SK-N-SH (cell line): ENCODE measurements around the gene KCTD15. TPM values are rescaled to one million over a fixed set of nuclear protein-coding genes. Genes with fewer than 3 reads are reported as not detected.
A peak's percentile ranks its signal among the peaks of the same experiment; 100 is the strongest.

ENCODE experiments used
- CTCF ChIA-PET: fragments of 300-600, 350-600 bp; formaldehyde crosslinking; extraction: SDS; loops from one replicate; lab custom pipeline; 2021; lab: Yijun Ruan, JAX
- POLR2A ChIA-PET: fragments of 350-600 bp; sonication (Branson Sonifier 250); formaldehyde crosslinking; extraction: SDS; loops from one replicate; lab custom pipeline; 2020; ENCODE audit warnings: antibody characterized with exemption, inconsistent platforms; lab: Yijun Ruan, JAX
- DNase-seq: peaks from one replicate; pipeline ENCODE4 v3.0.0; 2012
- H2AFZ ChIP-seq: fragments of 200-600 bp; sonication (generic); 2 replicates; pipeline ENCODE4 v1.8.1; 2016; ENCODE audit warnings: antibody characterized with exemption, mild to moderate bottlenecking, low read depth
- H3F3A ChIP-seq: fragments of 200-600 bp; sonication (generic); replicated peaks from 2 replicates; pipeline ENCODE3; 2016; ENCODE audit warnings: antibody characterized with exemption, mild to moderate bottlenecking; ENCODE audit not compliant: insufficient read depth
- H3K27ac ChIP-seq, 2 experiments: fragments of 200-500 bp in 1 of 2; fragments of 200-600 bp in 1 of 2; sonication (Bioruptor generic) in 1 of 2; sonication (generic), shearing (Covaris generic) in 1 of 2; 2 replicates each; pipeline versions ENCODE4 v1.5.1 to v1.6.1; 2014 to 2016; ENCODE audit warnings: low read depth in 2 of 2, inconsistent platforms in 1 of 2, low read length in 1 of 2, mild to moderate bottlenecking in 1 of 2, mixed read lengths in 1 of 2
- H3K27me3 ChIP-seq: fragments of 200-600 bp; sonication (generic), shearing (Covaris generic); 2 replicates; pipeline ENCODE4 v1.6.1; 2016; ENCODE audit warnings: mixed run types; ENCODE audit not compliant: insufficient read depth
- H3K36me3 ChIP-seq, 2 experiments: fragments of 200-500 bp in 1 of 2; fragments of 200-600 bp in 1 of 2; sonication (Bioruptor generic) in 1 of 2; sonication (generic) in 1 of 2; replicated peaks in 1 of 2; 2 replicates each; pipeline versions ENCODE3 to v1.5.1; 2014 to 2016; ENCODE audit warnings: low read length in 1 of 2, mild to moderate bottlenecking in 1 of 2; ENCODE audit not compliant: insufficient read depth in 2 of 2, control insufficient read depth in 1 of 2
- H3K4me1 ChIP-seq, 2 experiments: fragments of 200-500 bp in 1 of 2; fragments of 200-600 bp in 1 of 2; sonication (Bioruptor generic) in 1 of 2; sonication (generic), shearing (Covaris generic) in 1 of 2; 2 replicates each; pipeline versions ENCODE4 v1.5.1 to v1.6.1; 2014 to 2016; ENCODE audit warnings: low read depth in 1 of 2, low read length in 1 of 2, mixed run types in 1 of 2; ENCODE audit not compliant: insufficient read depth in 2 of 2, control insufficient read depth in 1 of 2
- H3K4me2 ChIP-seq: fragments of 200-600 bp; sonication (generic), shearing (Covaris generic); 2 replicates; pipeline ENCODE4 v1.6.1; 2017; ENCODE audit warnings: mixed run types
- H3K4me3 ChIP-seq, 2 experiments: fragments of 200-500 bp in 1 of 2; fragments of 200-600 bp in 1 of 2; sonication (Bioruptor generic) in 1 of 2; sonication (generic), shearing (Covaris generic) in 1 of 2; 2 replicates each; pipeline versions ENCODE4 v1.5.1 to v1.8.1; 2014 to 2016; ENCODE audit warnings: low read depth in 2 of 2, inconsistent platforms in 1 of 2, low read length in 1 of 2, mild to moderate bottlenecking in 1 of 2, mixed read lengths in 1 of 2, moderate library complexity in 1 of 2
- H3K79me2 ChIP-seq: fragments of 200-600 bp; sonication (generic); 2 replicates; pipeline ENCODE4 v1.8.1; 2017; ENCODE audit warnings: mild to moderate bottlenecking; ENCODE audit not compliant: insufficient read depth
- H3K9ac ChIP-seq: fragments of 200-600 bp; sonication (generic); 2 replicates; pipeline ENCODE4 v1.6.1; 2017; ENCODE audit warnings: mixed run types
- H3K9me2 ChIP-seq: fragments of 200-600 bp; sonication (generic); 2 replicates; pipeline ENCODE4 v1.6.1; 2017; ENCODE audit warnings: mixed run types
- H3K9me3 ChIP-seq: fragments of 200-600 bp; sonication (generic); 2 replicates; pipeline ENCODE4 v1.6.1; 2017; ENCODE audit warnings: mixed run types, mild to moderate bottlenecking, moderate library complexity
- H4K20me1 ChIP-seq: fragments of 200-600 bp; sonication (generic); 2 replicates; pipeline ENCODE4 v1.6.1; 2017; ENCODE audit warnings: mild to moderate bottlenecking, mixed run types; ENCODE audit not compliant: insufficient read depth
- CTCF ChIP-seq: fragments of 200-600 bp; sonication (generic); IDR thresholded peaks from 2 replicates; pipeline ENCODE4 v1.6.1; 2017; ENCODE audit warnings: antibody characterized with exemption, mild to moderate bottlenecking, moderate library complexity
- EZH2phosphoT487 ChIP-seq: fragments of 200-600 bp; sonication (generic); IDR thresholded peaks from 2 replicates; pipeline ENCODE4 v1.6.1; 2017; ENCODE audit warnings: low read depth, mixed run types, mild to moderate bottlenecking, antibody characterized with exemption, moderate library complexity, borderline replicate concordance
- FOSL2 ChIP-seq: IDR thresholded peaks from 2 replicates; pipeline ENCODE4 v1.4.0; 2012; ENCODE audit warnings: low read depth, mild to moderate bottlenecking, moderate library complexity, borderline replicate concordance
- MEF2A ChIP-seq: IDR thresholded peaks from 2 replicates; pipeline ENCODE4 v1.4.0; 2012; ENCODE audit warnings: low read depth, borderline replicate concordance
- MXI1 ChIP-seq: IDR thresholded peaks from 2 replicates; pipeline ENCODE4 v1.6.1; 2012; ENCODE audit warnings: mild to moderate bottlenecking, low read depth, low read length, improper control_type of control experiment
- NFIC ChIP-seq: IDR thresholded peaks from 2 replicates; pipeline ENCODE4 v1.4.0; 2012; ENCODE audit warnings: borderline replicate concordance
- POLR2AphosphoS5 ChIP-seq: IDR thresholded peaks from 2 replicates; pipeline ENCODE4 v1.6.1; 2012; ENCODE audit warnings: low read depth, low read length
- RAD21 ChIP-seq: IDR thresholded peaks from 2 replicates; pipeline ENCODE4 v1.6.1; 2012; ENCODE audit warnings: mild to moderate bottlenecking, low read length
- REST ChIP-seq: IDR thresholded peaks from 2 replicates; pipeline ENCODE4 v1.6.1; 2012; ENCODE audit warnings: mild to moderate bottlenecking, low read depth, low read length, moderate library complexity
- RFX5 ChIP-seq: IDR thresholded peaks from 2 replicates; pipeline ENCODE4 v1.6.1; 2012; ENCODE audit warnings: mild to moderate bottlenecking, improper control_type of control experiment, low read length
- ZBTB33 ChIP-seq: IDR thresholded peaks from 2 replicates; pipeline ENCODE4 v1.4.0; 2012; ENCODE audit warnings: low read depth, borderline replicate concordance
- WGBS: methylation state at CpG from one replicate; pipeline ENCODE4 v1.1.6; 2017; ENCODE audit warnings: low lambda C conversion rate; 5-methylcytosine and 5-hydroxymethylcytosine counted together
- polyA plus RNA-seq, 3 experiments: library from polyadenylated mRNA; depleted of rRNA; stranded (reverse); fragments of >200 nt; gene quantifications; 2 replicates each; pipeline ENCODE4 v1.2.3, GENCODE V29; 2012
- TF ChIP-seq, protein P1 (sequence below): IDR thresholded peaks from 2 replicates; pipeline ENCODE4 v1.4.0; 2012; ENCODE audit warnings: low read depth
- TF ChIP-seq, protein P2 (sequence below): fragments of 150-350 bp; IDR thresholded peaks from 2 replicates; pipeline ENCODE4 v1.6.1; 2016; ENCODE audit warnings: mild to moderate bottlenecking, low read depth, low read length

The KCTD15 gene
- polyA plus RNA-seq, 1 of the 3 experiments (the other 2 are of a cell fraction): 15.5 TPM

DNA sequence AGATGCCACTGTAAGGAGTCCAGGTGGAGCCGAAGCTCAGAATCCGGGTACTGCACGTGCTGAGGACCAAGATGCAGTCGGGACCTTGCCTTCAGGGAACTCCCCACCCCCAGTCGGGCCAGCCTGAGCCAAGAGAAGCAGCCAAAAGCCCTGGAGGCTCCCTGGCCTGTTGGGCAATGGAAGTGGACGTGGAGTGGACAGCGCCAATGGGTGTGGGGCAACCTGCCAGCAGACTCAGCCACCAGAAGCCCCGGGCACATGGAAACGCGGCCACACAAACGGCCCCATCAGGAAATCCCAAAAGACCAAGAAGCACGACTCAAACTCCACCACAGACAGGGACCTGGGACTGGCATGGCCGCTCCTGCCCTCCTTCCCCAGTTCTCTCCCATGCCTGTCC, 30.0 kb upstream of the KCTD15 start:
- no peaks in the 10 kb centered on the region for H3K9me2 ChIP-seq
- no peak overlapping the region for H3K4me2 ChIP-seq
- H3K4me3 ChIP-seq: no peak overlapping the region
- ChIA-PET CTCF (interaction anchor here (0.9 to 11.0 kb wide), 5 partner anchors 11 to 350 kb away, joined by 3 to 155 read pairs (median 31); partner anchors contain the start of gene KCTD15), POLR2A (no interaction called here)
- no peaks in the 10 kb centered on the region for H3K79me2 ChIP-seq
- WGBS: 6% methylated on average over 3 of the region's 13 CpGs
- H3K9me3 ChIP-seq: no peaks in the 10 kb centered on the region
- no peaks in the 10 kb centered on the region for H3F3A ChIP-seq
- no peaks in the 10 kb centered on the region for H3K36me3 ChIP-seq
- H3K9ac ChIP-seq: no peak overlapping the region
- no peaks in the 10 kb centered on the region for H3K27me3 ChIP-seq
- no peak overlapping the region for H3K27ac ChIP-seq
- no peaks in the 10 kb centered on the region for H4K20me1 ChIP-seq
- H3K4me1 ChIP-seq: peaks cover 0 to 35% of the 10 kb centered on the region in 2 experiments; a peak in 1 of 4 replicates
- no peak overlapping the region for H2AFZ ChIP-seq
- no peak for DNase-seq
- TF ChIP-seq EZH2phosphoT487 (no peak), RFX5 (no peak), MXI1 (no peak), FOSL2 (no peak), NFIC (no peak), ZBTB33 (no peak), CTCF (no peak), POLR2AphosphoS5 (no peak)
- TF ChIP-seq, protein P1, sequence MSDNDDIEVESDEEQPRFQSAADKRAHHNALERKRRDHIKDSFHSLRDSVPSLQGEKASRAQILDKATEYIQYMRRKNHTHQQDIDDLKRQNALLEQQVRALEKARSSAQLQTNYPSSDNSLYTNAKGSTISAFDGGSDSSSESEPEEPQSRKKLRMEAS: no peak

DNA sequence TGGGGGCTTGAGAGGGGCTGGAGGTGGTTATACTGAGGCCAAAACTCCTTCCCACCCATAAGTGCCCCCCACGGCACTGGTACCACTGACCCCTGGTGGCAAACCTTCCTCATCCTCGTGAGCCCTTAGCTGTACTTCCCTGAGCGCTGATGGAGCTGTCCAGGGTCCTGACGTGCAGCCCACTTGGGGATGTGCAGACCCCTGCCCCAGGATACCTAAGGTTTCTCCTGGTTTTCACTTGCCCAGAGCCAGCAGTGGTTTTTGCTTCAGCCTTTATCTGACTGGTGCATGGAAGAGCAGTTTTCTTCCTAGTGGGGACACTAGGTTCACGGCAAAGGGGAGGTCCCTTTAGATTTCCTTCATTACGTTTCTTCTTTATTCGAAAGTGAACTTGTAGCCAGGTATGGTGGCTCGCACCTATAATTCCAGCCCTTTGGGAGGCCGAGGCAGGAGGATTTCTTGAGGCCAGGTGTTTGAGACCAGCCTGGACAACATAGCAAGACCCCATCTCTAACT, 28.7 kb upstream of the KCTD15 start:
- H3K9me3 ChIP-seq: no peaks in the 10 kb centered on the region
- no peak overlapping the region for H3K4me3 ChIP-seq
- no peaks in the 10 kb centered on the region for H3K27me3 ChIP-seq
- H3K79me2 ChIP-seq: no peaks in the 10 kb centered on the region
- no peaks in the 10 kb centered on the region for H4K20me1 ChIP-seq
- H2AFZ ChIP-seq: no peak overlapping the region
- POLR2A ChIA-PET: interaction anchor here (1.1 kb wide), 1 partner anchor 260 kb away, joined by 3 read pairs; no protein-coding TSS in a partner anchor
- H3K9me2 ChIP-seq: no peaks in the 10 kb centered on the region
- no peak overlapping the region for H3K9ac ChIP-seq
- TF ChIP-seq MEF2A (no peak), REST (peak; percentile 93), RAD21 (peak; percentile 16; the same call in 1 of the 2 replicates), CTCF (peak; percentile 29), MXI1 (no peak)
- TF ChIP-seq, protein P2, sequence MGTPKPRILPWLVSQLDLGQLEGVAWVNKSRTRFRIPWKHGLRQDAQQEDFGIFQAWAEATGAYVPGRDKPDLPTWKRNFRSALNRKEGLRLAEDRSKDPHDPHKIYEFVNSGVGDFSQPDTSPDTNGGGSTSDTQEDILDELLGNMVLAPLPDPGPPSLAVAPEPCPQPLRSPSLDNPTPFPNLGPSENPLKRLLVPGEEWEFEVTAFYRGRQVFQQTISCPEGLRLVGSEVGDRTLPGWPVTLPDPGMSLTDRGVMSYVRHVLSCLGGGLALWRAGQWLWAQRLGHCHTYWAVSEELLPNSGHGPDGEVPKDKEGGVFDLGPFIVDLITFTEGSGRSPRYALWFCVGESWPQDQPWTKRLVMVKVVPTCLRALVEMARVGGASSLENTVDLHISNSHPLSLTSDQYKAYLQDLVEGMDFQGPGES: no peak
- H3K4me1 ChIP-seq: peaks cover 0 to 34% of the 10 kb centered on the region in 2 experiments; a peak in 1 of 4 replicates
- no peaks in the 10 kb centered on the region for H3F3A ChIP-seq
- WGBS: 38% methylated on average over 9 of the region's 9 CpGs
- DNase-seq: no peak
- H3K36me3 ChIP-seq: no peaks in the 10 kb centered on the region
- CTCF ChIA-PET: interaction anchor here (0.6 to 11.0 kb wide), 10 partner anchors 10 to 584 kb away, joined by 3 to 155 read pairs (median 22); no protein-coding TSS in a partner anchor
- H3K4me2 ChIP-seq: no peak overlapping the region
- H3K27ac ChIP-seq: no peak overlapping the region
